CD4-positive, alpha-beta T cell treated with Interleukin-17A for 4 hours (primary cell): ENCODE measurements around the gene FNIP2.
"Not testable (repeated sequence)": the region's sequence is repeated elsewhere in the genome, so short reads cannot be mapped to it uniquely, and the experiment has no call there.

ENCODE experiments used
- DNase-seq: peaks from one replicate; pipeline ENCODE4 v3.0.0-alpha.2; 2020; ENCODE audit warnings: mixed read lengths

The FNIP2 gene

DNA sequence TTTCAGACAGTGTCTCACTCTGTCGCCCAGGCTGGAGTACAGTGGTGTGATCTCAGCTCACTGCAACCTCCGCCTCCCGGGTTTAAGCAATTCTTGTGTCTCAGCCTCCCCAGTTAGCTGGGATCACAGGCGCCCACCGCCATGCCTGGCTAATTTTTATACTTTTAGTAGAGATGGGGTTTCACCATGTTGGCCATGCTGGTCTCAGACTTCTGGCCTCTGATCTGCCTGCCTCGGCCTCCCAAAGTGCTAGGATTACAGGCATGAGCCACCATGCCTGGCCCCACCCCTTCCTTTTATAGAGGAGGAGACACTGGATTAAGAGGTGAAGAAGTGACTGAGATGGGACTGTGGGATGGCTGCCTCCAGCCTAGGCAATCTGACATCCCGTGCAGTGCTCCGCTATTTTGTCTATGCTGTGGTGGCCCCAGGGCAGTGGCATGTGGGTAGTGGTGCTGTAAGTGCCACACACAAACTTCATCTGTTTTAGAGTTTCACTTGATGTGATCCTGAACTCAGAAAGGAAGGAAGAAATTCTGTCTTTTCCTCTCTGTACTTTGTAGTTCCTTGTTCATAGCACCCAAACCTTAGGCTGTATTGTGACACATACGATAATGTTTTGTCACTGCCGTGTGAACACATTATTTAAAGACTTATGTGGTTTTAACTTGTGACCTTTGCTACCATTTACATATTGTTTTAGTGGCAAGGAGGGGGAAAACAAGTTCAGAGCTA is 48.9 kb downstream of the FNIP2 start:
- DNase-seq: no peak

DNA sequence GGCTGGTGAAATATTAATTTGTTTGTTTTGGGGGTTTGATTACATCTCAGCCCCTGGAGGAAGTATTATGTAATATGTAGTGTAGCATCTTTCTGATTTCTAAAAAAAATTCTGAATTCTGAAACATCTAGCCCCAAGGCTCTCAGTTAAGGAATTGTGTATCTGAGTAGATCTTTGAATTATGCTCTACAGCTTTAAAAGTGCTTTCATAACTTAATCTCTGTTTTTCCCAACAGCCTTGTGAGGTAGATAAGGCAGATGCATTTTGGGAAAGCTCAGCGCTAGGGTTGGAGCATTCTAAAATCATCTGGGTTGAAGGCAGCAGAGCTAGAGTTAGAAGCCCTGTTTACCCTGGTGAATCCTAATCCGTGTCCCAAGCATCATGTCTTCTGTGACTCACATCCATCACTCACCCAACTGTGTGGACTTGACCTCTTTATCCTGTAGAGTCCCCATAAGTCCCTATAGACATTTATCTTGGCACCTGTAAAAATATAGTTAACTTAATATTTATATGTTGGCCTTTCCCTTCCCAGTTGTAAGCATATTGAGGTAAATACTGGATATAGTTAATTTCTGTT is 49.8 kb downstream of the FNIP2 start:
- no peak for DNase-seq

DNA sequence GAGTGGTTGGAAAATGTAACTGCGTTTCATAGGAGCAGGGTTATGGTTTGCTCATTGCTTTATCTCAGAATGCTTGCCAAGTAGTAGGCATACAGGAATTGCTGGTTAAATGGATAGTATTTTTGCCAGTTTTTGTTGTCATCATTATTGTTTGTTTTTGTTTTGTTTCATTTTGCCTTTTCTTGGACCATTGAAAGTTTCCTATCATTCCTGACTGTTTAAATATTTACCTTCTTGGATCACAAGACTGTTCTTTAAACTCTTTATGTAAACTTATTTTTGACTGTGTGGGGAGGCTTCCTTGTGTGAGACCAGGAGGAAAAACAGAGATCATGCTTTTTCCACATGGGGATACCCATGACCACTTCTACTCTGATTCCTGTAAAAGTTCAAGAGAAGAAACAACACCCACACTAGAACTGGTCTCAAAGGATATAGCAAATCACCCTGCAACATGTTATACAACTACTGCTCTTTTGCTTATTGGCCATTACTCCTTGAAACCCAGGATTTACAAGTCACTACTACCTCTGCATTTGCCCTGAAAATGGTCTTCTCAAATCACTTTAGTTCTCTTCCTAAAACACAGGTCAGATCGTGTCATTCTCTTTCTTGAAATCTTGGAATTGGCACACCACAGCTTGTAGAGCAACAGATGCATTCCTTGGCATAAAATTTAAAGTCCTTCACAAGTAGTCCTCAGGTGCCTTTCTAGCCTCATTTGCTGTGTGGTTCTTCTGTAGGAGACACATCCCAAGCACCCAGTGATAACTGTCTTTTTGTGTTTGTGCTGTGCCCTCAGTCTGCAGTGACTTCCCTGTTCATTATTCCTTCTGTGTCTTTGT is 51.3 kb downstream of the FNIP2 start:
- DNase-seq: no peak

DNA sequence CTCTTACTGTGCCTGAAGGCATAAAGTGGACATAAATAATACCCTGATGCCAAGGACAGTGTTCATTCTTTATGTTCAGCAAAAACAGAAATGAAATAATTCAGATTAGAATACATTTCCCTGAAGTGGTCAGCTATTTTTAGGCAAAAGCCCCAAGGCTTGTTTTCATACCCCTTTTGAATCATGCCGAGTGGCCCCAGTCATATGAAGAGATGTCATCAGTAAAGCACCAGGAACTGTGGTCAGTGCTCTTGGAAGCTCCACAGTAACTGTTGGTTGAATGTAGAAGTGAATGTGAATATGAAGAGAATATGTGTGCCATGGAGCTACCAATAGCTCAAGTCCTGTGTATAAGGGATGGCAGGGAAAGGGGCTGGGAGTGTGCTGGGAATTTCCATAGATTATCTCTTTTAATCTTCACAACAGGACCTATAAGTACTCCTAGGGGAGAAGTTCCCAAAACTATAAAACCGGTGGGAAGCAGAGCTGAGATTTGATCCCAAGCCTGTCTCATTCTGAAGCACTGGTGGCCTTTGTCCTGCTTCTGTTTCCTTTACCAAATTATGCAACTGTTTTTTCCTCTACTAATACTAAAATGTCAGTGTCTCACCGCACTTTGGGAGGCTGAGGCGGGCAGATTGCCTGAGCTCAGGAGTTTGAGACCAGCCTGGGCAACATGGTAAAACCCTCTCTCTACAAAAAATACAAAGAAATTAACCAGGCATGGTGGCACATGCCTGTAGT is 52.6 kb downstream of the FNIP2 start:
- DNase-seq: no peak

DNA sequence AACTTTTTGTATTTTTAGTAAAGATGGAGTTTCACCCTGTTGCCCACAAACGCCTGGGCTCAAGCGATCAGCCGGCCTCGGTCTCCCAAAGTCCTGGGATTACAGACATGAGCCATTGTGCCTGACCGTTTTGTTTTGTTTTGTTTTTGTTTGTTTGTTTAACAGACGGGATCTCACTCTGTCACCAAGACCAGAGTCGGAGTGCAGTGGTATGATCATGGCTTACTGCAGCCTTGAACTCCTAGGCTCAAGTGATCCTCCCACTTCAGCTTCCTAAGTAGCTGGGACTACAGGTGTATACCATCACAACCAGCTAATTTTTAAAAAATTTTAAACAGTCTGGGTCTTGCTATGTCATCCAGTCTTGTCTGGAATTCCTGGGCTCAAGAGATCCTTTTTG is 53.5 kb downstream of the FNIP2 start:
- no peak for DNase-seq

DNA sequence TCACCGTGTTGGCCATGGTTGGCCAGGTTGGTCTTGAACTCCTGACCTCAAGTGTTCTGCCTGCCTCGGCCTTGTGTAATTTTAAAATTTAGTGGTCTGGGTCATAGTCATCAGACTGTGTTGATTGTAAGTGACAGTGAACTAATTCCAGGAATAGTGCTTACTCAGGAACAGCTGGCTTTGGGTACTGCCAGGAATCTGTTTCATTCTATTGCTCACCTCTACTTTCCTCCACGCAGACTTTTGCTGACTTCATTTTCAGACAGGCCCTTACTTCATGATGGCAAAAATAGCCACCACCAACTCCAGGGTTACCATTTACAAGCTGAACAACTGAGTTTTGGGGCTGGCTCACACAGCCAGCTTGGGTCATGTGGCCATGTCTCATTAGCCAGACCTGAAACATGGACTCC is 54.6 kb downstream of the FNIP2 start:
- DNase-seq: no peak

DNA sequence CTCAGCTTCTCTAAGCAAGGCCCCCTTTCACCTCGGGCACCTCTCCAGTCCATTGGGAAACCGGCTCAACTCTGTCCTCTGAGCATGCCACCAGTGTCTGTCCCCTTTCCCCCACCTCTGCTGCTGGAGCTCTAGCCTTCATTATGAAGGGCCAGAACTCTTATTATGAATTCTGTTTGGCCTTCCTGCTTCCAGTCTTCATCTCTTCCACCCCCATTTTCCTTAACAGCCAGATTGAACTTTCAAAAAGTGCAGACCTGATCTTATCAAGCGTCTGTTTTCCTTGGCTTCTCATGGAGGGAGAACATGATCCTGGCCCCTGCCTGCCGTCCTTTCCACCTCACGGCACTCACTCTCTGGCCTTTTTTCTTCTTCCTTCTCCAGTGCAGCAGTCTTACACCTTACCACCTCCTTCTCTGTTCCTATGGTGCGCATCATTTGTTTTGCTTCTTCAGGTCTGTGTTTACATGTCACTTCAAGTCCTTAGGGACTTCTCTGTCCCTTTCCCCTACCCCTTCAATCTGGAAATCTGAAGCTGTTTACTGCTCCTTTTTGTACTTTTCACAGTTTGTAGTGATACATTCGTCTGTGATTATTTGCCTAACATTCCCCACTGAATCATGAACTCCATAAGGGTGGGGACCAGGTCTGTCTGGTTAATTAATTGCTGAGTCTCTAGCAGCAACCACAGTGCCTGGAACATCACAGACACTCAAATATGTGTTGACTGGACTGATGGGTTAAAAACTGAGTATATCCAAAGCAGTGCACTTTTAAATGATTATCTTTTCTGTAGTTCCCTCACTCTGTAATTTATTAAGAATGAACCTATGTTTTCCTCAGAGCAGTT is 55.8 kb downstream of the FNIP2 start:
- no peak for DNase-seq

DNA sequence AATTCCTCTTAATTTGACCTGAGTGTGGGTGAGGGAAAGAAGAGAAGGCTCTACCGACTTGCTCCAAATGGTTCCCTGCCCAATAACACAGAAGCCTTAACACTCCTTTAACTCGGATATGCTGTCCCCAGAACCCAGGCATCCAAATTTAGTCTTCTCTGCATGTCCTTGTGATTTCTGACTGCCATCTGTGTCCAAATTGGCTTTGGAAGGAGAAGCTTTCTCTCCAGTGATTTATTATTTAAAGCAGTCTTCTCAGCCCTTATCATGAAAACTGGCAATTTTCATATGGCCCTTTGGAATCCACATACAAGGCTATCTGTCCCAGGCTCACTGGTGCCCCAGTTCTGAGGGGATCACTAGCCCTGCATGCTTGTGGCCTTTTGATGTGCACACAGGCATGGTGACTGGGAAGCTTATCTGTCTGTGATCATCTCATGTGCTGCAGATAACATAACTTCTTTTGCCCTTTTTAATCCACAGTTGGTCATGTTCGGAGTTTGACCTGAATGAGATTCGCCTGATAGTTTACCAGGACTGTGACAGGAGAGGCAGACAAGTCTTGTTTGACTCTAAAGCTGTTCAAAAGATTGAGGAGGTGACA is 56.7 kb downstream of the FNIP2 start:
- DNase-seq: no peak

DNA sequence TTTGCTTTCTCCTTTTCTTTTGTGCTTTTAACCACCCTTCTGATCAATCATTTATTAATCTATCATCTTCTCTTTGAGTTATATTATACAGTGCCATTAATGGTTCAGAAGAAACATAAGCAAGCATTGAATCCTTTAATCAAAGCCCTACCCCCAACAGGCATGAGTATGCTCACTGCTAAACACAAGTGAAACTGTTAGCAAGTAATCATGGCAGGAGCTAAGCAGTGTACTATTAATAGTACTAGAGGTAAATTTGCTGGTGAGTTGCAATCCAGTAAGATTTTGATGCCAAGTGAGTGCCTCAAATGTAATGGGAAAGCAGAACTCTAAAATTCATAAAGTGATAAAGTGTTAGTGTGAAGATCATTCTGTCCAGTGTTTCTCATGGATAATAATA is 57.2 kb downstream of the FNIP2 start:
- DNase-seq: no peak

DNA sequence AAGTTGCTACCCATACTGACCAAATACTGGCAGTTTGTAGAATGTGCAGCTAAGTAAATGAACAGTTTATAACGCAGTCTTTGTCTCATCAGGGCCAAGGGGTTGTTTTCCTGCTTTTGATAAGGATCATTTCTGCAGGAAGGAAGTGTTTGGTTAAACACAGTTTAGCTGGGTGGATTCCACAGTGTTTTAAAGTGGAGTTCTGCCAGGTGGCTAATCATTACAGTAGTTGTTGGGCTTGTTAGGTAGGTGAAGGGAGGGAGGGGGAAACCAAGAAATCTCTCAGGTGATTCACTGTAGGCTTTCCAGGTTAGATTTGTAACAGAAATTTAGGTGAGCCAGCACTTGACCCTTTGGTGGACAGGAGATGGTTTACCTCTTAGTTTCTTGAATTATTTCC is 58.1 kb downstream of the FNIP2 start:
- DNase-seq: no peak

DNA sequence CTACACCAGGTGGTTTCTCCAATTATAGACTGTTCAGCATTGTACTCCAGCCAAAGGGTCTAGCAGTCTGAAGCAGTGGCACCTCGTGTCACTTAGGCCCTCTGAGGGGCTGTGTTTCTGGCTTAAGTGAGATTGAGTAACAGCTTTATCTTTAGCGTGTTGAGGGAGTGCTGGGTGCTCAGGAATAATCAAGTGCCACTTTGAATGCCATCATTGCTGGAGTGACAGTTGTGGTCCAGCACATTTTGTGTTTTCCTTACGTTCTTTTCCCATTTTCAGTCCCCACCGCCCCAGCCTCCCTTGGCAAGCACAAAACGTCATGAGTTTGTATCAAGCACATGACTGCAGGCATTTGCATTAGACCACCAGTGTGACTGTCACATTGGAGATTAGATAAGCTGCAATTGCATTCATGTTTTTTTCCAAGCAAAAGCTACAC is 58.7 kb downstream of the FNIP2 start:
- DNase-seq: no peak

DNA sequence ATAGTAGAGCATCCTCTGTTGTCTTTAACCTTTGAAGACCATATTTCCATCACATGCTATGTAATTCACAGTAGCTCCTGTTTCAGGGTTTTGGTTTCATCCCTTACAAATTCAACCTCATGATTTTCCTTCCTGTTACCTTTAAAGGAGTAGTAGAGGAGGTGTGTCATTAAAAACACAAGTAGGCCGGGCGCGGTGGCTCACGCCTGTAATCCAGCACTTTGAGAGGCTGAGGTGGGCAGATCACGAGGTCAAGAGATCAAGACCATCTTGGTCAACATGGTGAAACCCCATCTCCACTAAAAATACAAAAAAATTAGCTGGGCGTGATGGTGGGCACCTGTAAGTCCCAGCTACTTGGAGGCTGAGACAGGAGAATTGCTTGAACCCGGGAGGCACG is 59.3 kb downstream of the FNIP2 start:
- not testable (repeated sequence) for DNase-seq

DNA sequence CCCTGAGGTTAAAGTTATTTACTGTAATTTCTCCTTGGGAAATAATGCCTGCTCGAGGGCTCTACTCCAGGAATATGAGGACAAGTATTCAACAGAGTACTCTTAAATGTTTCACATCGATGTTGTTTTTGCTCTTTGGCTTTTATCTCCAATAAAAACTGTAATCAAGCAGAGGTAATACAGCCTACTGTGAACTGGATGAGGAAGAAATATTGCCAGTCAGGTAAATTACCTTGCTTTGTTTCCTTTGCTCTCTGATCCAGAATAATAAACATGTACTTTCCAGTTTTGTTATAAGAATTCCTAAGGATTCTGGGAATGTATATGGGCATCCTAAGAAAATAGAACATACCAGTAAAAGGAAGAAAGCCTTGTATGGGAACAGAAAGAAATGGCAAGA is 60.4 kb downstream of the FNIP2 start:
- DNase-seq: no peak

DNA sequence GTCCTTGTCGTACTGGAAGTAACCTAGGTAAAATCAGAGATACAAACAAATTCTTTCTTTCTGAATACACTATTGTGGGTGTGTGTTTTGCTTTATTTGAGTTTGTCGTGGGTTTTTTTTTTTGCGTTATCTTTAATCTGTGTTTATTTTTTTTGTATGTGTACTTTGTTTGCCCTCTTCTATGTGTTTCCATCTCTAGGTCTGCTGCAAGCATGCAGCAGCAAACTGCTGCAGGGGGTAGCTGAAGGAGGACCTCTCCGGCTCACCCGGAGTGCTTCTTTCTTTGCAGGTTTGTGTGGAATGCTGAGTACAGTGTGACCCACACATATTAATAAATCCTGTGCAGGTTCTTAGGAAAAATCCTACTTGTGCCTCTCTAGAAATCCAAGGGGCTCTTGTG is 64.8 kb downstream of the FNIP2 start:
- DNase-seq: no peak

DNA sequence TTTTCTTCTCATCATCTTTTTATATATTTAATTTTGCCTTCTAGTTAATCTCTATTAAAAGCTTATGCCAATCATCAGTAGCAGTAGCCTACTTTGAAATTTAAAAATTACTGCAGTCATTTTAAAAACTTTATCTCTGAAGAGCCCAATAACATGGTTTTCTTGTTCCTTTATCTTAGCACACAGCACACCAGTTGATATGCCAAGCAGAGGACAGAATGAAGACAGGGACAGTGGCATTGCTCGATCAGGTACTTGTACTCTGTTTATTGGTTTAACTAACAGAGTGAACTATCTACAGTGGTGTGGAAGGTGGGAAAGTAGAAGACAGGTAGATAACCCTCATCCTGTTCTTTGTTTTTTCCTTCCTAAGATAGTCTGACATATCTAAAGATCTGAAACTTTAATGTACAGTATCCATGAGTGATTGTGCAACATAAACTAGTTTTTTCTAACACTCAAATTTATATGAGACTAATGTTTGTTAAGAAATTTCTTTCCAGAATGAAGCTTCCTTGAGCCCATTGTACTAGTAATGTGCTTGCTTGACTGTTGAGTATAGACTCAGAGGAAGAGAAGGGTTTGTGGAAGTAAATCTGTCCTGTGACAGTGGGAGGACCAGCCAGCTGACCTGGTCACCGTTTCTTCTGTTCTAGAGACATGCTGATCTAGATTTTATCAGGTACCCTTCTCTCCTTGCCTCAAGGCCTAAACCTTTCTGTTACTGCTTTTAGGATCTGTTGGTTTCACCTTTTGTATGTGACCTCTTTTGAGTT is 66.6 kb downstream of the FNIP2 start:
- DNase-seq: no peak

DNA sequence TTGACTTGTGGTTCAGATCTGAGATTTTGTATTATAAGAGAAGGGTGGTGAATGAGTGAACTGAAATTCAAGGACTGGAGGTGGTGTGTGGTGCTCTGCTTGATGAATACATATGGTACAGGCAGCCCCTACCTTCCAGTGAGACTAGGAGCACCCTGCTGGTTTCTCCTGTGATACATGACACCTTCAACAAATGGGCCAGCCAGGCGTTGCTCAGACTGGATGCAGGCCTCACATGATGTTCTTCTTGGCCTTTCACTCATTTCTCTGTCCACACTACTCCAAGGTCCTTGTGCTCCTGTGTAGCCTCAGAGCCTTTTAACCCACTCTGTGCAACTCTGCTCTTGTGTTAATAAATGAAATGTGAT is 67.2 kb downstream of the FNIP2 start:
- DNase-seq: no peak

DNA sequence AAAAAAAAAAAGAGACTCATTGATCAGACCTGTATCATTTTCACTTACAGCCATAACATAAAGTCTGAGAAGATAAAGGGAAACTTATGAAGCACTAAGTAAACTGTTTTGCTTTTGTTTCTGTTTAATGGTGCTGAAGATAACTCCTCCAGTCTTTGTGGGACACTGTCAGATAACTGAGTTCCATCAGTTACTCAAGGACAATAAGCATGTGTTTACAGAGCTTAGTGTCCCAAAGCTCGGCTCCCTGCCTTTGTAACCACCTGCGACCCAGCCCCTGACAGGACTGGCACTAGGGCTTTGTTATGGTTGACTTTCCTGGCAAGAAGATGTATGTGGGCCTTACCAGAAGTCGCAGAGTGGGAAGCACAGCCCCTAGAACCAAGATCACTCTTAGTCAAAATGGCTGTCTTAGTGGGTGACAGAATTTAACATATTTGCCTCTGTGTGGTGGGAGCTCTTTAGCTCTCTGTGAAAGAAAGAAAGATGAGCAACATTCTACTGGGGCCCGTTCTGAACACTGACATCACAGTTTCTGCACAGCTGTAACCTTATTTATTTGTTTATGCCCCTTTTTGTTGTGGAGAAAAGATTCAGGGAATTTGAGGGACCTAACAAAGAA is 68.1 kb downstream of the FNIP2 start:
- no peak for DNase-seq

DNA sequence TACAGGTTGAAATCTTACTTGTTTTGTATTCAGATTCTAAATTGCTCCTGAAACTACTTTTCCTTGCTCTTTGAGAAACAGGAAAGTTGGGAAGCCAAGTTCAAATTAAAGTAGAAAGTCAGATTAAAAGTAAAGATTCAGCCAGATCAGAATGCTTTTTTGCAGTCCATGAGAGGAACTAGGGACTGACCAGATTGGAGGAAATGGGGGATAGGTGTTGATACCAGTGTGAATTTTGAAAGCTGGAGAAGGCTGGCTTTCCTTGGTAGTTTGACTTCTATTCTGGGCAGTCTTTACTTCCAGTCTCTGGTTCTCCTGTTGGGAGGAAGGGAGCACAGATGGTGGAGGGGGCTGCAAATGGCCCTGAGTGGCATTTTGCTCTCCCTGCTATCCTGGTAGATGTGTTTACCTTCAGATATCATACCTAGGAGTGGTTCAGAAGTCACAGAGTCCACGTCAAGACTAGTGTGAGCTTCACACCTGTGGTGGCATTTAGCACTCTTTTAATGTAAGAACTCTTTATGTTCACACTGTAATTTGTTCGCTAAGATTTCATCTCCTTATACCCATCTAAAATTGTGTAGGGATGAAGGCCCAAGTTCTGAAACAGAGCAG is 68.8 kb downstream of the FNIP2 start:
- no peak for DNase-seq

DNA sequence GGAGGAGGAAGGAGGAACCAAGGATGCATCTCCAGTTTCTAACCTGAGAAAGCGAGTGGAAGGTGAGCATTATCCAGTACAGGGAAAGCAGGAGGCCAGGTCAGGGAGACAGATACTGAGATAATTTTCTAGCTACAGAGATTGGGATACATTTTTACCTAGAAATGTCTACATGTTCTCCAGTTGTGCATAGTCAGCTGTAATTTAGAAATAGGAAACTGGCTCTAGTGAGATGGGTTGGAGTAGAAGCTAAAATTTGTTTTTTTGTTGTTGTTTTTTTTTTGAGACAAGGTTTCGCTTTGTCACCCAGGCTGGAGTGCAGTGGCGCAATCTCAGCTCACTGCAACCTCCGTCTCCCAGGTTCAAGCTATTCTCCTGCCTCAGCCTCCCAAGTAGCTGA is 71.3 kb downstream of the FNIP2 start:
- no peak for DNase-seq

DNA sequence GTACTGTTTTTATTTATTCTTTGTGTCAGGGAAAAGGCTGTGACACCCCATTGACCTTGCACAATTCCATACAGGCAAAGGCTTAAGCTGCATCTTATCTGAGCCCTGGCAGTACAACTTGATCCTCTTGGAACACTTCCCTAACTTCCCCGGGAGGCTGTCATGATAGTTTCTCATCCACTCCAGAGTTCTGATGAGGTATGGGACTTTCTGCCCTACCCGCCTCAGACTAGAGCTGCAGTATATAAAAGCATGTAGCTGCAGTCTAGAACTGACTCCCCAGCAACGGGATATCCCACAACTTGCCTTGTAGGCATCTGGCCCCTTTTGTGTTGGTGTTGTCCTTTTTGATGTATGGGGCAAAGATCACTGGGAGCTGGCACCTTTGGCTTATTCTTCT is 72.7 kb downstream of the FNIP2 start:
- no peak for DNase-seq
